Fibroblast of skin of right biceps (primary cell): ENCODE results near the gene PTCHD1.

ENCODE experiments used
- DNase-seq: peaks from one replicate; pipeline ENCODE4 v3.0.0-alpha.2; 2013

Gene PTCHD1

DNA sequence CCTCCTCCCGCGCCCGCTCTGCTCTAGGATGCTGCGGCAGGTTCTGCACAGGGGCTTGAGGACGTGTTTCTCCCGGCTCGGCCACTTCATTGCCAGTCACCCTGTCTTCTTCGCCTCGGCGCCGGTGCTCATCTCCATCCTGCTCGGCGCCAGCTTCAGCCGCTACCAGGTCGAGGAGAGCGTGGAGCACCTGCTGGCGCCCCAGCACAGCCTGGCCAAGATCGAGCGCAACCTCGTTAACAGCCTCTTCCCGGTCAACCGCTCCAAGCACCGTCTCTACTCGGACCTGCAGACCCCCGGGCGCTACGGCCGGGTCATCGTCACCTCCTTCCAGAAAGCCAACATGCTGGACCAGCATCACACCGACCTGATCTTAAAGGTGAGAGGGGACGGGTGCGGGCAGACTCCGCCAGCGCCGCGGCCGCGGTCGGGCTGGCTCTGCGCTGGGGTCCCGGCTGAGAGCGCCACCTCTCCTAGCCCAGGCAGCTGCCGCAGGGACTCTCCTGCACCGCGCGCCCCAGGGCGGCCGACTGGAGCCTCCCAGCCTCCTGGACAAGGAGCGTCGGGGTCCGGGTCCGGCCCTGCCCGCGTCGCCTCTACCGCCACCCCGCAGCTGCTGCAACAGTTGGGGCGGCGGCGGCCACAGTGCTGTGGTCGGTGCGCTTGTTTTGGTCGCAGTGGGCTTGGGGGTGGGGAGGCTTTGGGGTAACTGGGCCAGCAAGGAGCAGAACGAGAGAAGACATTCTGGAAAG is at the start of gene PTCHD1:
TSS of gene PTCHD1 (plus strand) at position 2 of the 752 bp plus-strand sequence. CDS start at position 29, 27 bp downstream.
- DNase-seq = no peak

DNA sequence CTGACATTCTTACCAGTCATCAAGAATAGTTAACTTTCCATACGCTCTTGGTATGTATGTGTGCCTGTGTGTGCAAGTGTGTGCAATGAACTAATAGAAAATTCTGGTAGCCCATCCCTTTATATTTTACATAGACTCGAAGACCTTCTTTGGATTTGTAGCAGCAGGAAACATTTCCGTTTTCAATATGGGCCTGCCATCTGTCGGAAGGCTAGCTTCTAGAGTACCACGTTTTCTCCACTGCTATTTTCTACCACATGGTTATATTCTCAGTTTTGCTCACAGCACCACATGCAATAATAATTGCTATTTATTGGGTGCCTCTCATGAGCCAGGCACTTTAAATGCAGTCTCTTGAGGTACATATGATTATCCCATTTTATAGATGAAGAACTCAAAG is 47.9 kb upstream of the PTCHD1 start:
- DNase-seq = no peak

- no peak for DNase-seq
Measured at GRCh38 chrX:23287191-23287725, 47.4 kb upstream of the PTCHD1 start.

DNA sequence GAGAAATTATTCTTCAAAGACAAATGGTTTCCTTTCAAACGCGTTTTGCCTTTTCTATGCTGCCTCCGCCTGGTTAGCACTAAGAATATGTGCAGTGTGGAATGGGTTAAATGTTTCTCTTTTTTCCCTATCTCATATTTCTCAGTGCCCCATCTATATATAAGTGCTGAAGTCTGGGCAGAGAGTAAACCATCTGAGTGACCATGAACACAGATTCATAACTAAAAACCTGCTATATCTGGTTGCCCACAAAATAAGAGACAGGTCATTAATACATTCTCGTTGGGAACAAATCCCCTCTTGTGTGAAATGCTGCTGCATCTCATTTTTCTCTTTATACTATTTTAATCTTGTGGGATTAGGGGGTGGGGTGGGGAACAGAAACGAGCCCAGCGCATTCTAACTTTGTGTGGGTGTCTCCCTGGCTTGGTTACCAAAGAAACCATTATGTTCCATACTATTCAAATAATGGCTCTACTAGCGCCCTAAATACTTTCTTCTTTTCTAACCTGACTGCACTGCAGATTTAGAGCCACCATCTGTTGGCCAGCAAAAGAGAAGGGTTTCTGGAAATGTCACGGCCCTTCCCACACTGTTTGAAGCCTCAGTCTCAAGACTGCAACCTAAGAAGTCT is 42.2 kb upstream of the PTCHD1 start:
- no peak for DNase-seq

GRCh38 chrX:23292988-23293651 is 41.5 kb upstream of the PTCHD1 start:
- DNase-seq = no peak

DNA sequence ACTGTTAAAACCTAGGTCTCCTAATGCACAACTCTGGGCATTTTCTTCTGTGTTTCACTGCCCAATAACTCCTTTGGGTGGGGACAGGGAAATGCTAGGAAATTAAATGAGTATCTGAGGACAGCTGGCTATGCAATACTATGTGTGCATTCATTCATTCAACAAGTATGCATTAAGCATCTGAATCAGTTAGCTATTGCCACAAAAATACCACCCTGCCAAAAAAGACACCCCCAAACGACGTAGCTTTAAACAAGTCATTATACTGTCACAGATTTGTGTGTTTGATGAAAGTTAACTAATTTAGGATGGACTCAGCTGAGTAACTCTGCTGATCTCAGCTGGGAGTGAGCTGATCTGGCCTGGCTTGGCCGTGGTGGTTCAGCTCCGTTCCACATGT is 29.8 kb upstream of the PTCHD1 start:
- DNase-seq = no peak

DNA sequence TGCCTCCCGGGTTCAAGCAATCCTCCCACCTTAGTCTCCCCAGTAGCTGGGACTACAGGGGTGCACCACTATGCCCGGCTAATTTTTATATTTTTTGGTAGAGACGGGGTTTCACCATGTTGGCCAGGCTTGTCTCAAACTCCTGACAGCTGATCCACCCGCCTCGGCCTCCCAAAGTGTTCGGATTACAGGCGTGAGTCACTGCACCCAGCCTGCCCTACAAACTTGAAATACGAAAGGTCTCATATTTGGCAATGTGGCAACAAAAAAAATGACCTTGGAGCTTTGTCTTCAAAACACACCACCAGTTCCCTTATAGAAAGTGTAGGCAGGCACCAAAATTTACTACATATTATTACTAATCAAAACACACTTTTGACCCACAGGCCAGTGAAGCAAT is 22.9 kb upstream of the PTCHD1 start:
- DNase-seq = no peak

DNA sequence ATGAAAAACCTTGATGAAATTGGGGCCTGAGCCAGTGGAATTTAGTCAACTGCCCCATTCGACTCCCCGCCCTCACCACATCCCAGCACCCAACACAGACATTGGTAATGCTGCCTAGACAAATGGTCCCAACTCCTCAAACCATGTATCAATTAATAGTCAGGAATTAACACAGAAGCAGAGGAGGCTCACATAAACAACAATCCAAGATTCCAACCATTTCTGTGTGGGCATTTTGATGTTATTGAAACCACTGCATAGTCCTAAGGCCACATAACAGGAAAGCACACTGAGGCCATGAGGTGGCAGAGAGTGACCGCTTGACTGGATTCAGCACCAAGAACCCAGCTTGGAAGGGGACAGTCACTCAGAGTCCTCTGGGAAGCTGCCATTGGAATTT is 22.5 kb upstream of the PTCHD1 start:
- no peak for DNase-seq

DNA sequence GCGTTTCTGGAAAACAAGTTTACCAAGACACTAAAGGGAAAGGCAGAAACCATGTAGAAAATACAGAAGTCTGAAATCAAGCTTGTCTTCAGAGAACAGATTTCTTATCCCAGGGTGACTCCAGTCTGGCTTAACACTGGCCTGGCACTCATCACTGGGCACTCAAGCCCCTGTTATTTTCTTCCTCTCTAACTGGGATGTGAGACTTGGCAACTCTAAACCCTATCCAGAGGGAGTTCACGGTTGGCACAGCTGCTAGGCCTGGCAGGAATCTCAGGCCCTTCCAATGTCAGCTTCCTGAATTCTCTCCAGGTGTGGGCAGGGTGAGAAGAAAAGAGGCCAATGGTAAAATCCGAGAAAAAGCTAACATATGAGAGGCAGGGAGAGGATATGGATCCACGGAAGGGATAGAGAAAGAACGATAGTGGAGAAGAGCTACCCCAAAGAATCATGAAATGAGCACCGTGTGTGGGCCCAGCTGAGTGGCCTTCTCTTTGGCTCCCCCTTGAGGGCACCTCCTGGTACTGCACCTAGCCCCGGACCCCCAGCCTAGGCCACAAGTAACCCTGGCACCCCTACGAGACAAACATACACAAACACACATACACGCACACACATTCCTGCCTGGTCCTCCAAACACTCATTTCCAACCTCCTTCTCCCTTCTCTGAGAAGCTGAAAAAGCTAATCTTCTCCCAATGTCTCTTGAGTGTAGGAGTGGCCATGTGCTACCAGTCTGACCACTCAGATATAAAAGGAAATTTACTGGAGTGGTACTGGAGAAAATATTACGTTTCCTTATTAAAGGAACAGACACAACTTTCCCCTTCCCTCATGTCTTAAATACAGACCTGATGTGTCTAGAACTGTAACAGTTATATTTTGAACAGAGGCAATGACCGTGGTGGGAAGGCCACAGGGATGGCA is 16.6 kb upstream of the PTCHD1 start:
- DNase-seq = peak; percentile 7

- no peak for DNase-seq
Measured at GRCh38 chrX:23327104-23327503, 7.5 kb upstream of the PTCHD1 start.

DNA sequence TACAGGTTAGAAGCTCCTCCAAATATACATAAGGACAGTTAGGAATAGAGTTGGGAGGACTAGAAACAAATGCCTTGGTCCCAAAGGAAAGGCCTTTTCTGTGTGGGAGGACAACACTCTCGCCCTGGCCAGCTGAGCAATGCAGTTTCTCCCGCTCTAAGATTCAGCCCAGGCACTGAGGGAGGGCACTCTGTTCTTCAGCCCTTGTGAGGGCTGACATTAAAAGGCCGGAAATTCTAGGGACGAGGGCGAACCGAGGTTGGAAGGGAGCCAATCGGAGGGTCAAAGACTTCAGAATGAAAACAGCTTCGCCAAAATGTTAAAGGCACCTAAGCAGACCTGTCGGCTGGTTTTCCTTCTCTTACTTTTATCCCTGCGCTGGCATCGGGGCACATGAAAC is 2.9 kb upstream of the PTCHD1 start:
- no peak for DNase-seq

DNA sequence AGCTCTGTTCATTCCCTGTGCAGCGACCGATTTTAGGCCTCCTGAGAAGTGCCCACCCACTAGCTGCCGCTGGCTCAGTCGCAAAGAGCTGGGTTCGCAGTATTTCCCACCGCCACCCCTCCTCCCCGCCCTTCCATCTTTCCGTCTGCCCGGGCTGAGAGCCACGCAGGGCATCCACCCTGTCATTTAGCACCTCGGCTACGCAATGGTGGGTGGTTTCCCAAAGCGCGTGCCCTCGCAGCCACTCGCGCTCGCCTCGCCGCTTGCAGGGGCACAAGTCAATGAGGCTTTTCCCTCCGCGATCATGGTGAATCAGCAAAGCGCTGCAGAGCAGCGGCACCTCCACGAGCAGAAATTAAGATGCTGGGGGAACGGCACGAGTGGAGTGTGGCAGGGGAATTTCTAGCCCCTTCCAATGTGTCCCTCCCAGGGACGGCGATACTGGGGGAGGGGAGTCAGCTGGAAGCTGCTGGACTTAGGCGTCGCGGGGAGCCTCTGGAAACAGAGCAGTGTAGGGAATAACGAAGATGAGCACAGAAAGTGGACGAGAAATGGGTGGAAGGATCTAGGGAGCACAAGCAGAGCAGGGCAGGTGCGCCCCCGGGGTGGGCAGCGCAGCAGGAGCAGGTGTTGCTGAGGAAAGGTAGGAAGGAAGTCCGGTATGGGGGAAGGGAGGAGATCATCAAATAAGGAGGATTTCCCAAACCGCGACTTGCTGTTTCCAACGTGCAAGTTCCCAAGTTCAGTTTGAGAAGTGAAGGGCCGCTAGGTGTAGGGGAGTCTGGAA is 2.4 kb upstream of the PTCHD1 start:
- no peak for DNase-seq

- DNase-seq = no peak
Measured at GRCh38 chrX:23332888-23333821, 1.5 kb upstream of the PTCHD1 start.

DNA sequence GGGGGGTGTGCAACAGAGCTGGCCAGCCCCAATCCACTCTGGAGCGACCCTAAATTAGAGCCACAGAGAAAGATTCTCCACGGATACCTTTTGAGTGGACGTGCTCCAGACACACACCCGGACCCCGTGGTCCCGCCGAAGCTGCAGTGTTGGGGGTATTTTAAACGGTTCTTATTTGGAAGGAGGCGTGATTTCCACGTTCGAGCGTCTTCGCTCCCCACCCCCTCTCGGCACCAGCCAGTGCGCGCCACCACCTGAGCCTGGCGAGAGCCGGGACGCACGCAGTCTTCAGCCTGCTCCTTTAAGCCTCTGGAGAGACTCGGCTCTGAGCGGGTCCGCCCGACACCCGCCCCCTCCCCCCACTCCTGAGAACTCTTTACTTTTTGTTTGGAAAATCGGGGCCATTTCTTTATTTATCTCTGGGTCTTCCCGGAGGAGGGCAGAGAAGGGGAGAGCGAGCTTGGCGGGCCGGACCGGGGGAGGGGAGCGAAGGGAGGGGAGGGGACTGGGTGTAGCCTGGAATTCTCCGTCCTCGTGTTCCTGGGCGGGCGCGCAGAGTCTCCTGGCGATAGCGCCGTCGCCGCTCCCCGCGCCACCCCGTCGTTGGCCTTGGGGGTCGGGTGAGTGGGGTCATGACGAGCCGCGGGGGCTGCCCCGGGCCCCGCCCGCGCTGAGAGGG is 668 bp upstream of the PTCHD1 start:
- DNase-seq = no peak

- no peak for DNase-seq
Measured at GRCh38 chrX:23334521-23334847, 165 bp upstream of the PTCHD1 start.

- no peak for DNase-seq
Measured at GRCh38 chrX:23338334-23338733, 3.7 kb downstream of the PTCHD1 start.

GRCh38 chrX:23341452-23341851 is 6.8 kb downstream of the PTCHD1 start:
- peak; percentile 12 for DNase-seq

DNA sequence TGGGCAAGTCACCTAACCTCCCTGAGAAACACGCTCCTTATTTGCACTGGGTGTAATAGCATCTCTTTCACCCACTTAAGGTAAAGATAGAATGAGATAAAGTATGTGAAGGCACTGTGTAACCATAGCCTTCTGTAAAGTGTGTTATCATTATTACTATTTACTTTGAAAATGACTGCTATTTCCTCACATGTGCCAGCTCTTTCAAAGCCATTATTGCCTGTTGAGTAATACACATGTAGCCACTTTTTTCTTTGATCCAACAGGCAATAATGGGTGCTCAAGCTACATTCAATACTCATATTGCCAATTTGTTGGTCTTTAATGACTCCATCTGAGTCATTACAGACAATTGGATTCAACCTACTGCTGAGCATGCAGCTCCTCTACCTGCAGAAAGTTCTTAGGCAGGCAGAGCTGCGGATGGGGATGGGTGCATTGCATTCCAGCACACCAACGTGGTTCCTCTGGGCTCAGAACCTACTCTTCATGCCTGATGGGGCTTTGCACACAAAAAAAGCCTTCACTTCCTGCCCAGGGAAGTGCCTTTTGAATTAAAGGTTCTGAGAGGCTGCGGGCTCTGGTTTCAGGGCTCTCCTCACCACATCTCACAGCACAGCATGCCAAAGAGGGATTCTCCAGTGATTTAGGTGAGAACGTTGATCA is 9.7 kb downstream of the PTCHD1 start:
- no peak for DNase-seq

DNA sequence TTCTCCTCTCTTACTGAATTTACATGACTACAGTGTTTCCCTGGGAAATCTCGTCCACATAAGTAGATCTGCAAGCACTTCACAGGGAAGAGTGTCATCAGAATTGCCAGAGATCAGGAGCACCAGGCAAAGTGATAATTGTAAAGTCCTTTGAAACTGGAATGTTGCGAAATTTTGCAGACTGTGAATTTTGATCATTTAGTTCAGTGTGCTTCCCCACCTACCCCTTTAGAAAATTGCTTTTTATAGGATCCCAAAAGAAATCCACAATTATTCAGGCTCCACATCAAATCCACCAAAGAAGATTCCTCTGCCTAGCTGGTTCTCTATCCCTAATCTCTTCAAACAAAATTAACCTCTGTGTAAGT is 10.2 kb downstream of the PTCHD1 start:
- DNase-seq = no peak

- DNase-seq = no peak
Measured at GRCh38 chrX:23356189-23356588, 21.5 kb downstream of the PTCHD1 start.
